HG03469 (cell line): ENCODE results near the gene SF3A2.

Experiments used
- ATAC-seq: cut with Tn5 transposase; IDR thresholded peaks from one replicate; pipeline ENCODE4 v1.9.1; 2021; ENCODE audit warnings: mild to moderate bottlenecking, moderate library complexity, moderate number of reproducible peaks; ENCODE audit not compliant: unreplicated experiment

Gene SF3A2

GRCh38 chr19:2207008-2207407 is 29.6 kb upstream of the SF3A2 start:
- ATAC-seq: no peak

DNA sequence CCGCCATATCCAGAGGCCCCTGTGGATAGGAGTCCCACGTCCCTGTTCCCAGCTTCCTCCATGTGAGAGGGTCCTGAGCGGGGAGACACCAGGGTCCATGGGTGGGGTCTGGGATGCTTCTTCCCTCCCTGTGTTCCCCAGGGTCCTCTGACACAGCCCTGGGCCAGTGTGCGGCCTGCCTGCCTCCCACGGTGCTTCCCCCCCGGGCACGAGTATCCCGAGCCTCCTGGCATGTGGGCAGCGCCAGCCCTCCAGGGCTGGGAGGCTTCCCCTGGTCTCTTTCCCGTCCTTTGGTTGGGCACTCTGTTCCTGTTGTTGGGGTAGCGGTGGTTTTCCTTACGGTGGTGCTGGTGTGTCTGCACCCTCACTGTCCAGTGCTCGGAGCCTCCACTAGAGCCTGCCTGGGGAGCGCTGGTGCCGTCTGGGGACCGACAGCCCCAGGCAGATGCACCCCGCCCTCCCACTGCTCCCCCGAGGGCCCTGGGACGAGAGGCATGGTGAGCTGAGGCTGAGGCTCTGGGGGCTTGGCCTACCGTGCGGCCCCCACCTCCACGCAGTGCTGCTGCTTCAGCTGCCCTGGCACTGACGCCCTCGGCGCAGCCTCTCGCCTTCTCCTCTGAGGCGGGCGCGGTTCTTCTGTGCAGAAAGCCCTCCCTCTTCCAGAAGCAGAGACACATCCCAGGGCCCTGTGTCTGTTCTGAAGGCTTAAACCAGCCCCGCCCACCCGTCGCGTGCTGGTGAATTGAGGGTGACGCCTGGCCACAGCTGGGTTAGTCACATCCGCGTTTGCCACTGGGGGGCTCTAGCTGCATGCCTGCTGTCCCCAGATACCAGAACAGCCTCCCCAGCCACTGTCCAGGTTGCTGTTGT is 28.4 kb upstream of the SF3A2 start:
- ATAC-seq: no peak

DNA sequence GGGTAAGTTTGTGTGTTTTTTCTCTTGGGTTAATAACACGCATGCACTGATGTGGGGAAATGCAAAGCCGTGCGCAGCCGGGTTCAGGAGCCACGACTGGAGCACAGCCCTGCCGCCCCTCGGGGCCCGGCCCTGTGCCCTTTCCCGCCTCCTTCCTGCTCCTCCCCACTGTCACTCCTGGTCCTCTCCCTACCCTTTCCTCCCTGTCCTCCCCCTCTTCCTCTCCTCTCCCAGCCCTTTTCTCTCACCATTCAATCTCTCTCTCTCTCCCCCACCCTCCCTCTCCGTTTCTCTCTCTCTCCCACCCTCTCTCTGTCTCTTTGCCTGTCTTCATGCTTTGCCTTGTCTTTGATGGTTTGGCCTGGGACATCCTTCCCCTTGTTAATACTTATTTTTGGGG is 27.6 kb upstream of the SF3A2 start:
- no peak for ATAC-seq

GRCh38 chr19:2209408-2209807 is 27.2 kb upstream of the SF3A2 start:
- no peak for ATAC-seq

DNA sequence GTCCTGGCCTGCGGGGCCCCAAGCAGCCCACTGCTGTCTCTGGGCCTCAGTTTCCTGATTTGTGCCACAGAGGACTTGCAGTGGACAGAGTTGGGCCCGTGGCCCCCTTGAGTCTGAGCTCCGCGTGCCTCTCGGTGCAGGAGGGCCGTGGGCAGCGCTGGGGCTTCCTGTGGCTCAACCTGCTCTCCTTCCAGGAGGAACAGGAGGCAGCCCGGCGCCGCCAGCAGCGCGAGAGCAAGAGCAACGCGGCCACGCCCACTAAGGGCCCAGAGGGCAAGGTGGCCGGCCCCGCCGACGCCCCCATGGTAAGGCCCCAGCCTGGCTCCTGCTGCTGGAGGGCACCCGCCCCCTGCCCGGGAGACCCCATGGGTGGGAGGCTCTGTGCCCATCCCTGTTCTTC is 26.4 kb upstream of the SF3A2 start:
- no peak for ATAC-seq

DNA sequence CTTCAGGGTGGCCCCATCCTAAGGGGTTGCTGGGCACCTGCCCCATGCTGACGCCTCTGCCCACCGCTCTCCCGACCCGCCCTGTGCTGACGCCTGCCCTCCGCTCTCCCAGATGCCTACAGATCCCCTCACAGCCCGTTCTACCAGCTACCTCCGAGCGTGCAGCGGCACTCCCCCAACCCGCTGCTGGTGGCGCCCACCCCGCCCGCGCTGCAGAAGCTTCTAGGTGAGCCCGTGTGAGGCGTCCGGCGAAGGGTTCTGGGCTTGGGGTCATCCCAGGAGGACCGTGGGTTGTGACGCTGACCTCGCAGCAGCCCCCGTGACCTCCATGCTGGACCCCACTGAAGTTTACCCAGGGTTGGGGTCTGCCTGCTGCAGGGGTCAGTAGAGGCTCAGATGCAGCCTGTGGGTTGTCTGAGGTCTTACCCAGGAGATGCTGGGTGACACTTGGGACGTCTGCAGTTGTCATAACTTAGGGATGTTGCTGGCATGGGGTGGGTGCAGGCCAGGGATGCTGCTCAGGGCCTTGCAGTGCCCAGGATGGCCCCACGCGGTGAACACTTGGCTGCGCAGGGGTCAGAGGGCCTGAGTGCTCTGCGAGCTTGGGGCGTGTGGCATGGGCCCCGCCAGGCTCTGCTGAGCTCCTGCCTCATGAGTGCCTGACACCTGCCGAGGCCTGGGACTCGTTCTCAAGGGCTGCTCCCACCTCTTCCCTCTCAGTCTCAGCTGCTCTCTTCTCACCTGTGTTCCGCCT is 25.5 kb upstream of the SF3A2 start:
- no peak for ATAC-seq

GRCh38 chr19:2212861-2213711 is 23.5 kb upstream of the SF3A2 start:
- no peak for ATAC-seq

- ATAC-seq: no peak
Measured at GRCh38 chr19:2213799-2214198, 22.8 kb upstream of the SF3A2 start.

- ATAC-seq: no peak
Measured at GRCh38 chr19:2214251-2214650, 22.4 kb upstream of the SF3A2 start.

- no peak for ATAC-seq
Measured at GRCh38 chr19:2215281-2215751, 21.3 kb upstream of the SF3A2 start.

DNA sequence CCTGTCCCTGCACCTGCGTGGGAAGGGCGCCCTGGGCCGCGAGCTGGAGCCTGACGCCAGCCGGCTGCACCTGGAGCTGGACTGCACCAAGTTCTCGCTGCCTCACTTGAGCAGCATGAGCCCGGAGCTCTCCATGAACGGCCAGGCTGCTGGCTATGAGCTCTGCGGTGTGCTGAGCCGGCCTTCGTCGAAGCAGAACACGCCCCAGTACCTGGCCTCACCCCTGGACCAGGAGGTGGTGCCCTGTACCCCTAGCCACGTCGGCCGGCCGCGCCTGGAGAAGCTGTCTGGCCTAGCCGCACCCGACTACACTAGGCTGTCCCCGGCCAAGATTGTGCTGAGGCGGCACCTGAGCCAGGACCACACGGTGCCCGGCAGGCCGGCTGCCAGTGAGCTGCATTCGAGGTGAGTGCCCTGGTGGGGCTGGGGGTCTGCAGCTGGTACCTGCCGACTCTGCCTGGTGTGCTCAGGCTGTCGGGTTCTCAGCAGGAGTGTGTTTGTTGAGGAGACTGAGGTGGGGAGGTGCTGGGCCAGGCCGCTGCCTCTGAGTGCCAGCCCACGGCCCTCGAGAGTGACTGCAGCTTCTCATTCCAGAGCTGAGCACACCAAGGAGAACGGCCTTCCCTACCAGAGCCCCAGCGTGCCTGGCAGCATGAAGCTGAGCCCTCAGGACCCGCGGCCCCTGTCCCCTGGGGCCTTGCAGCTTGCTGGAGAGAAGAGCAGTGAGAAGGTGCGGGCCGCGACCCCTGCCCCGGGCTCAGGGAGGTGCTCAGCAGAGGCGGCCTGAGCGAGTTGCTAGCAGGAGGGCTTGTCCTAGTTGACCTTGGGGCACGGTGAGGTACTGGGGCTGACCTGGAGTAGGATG is 20.0 kb upstream of the SF3A2 start:
- no peak for ATAC-seq

DNA sequence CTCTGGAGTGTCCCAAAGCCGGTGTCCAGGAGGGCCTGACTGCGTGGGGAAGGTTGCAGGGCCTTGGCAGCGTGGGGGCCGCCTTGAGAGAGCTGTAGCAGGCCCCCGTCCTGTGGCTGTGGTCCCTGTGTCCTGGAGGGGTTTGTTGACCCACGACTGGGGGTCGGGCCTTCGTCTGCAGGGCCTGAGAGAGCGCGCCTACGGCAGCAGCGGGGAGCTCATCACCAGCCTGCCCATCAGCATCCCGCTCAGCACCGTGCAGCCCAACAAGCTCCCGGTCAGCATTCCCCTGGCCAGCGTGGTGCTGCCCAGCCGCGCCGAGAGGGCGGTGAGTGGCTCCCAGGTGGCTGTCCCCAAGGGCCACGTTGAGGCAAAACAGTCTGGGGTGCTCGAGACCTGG is 19.0 kb upstream of the SF3A2 start:
- ATAC-seq: no peak

DNA sequence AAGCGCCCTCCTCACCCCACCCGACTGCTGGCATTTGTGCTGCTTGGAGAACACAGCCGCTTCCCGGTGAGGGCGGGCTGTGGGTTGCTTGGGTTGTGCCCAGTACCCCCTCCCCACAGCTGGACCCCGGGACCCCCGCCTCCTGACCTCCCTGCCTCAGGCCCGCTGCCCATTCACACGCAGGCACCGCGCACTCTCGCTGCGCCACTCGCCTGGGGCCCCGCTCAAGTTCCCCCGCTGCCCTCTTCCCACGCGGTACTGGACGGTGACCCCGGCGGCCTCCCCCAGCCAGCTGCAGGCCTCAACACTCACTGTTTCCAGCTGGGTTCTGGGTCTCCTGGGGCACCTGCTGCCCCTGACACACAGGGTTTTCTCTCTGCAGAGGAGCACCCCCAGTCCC is 16.9 kb upstream of the SF3A2 start:
- ATAC-seq: no peak

GRCh38 chr19:2221250-2221831 is 15.3 kb upstream of the SF3A2 start:
- no peak for ATAC-seq

- ATAC-seq: no peak
Measured at GRCh38 chr19:2221918-2222317, 14.7 kb upstream of the SF3A2 start.

DNA sequence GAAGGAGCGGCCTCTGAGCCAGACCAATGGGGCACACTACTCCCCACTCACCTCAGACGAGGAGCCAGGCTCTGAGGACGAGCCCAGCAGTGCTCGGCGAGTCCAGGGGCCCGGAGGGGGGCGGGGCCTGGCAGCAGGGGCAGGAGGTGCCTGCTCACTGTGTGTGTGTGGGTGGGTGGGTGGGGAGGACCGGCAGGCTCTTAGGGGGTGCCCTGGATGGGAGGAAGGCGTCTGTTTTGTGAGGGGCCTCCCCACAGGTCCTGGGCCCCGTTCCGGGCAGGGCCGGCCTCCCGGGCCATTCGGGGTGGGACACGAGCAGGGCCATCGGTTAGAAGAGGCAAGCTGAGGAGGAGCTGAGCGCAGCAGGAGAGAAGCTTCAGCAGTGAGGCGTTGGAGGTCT is 13.2 kb upstream of the SF3A2 start:
- ATAC-seq: no peak

DNA sequence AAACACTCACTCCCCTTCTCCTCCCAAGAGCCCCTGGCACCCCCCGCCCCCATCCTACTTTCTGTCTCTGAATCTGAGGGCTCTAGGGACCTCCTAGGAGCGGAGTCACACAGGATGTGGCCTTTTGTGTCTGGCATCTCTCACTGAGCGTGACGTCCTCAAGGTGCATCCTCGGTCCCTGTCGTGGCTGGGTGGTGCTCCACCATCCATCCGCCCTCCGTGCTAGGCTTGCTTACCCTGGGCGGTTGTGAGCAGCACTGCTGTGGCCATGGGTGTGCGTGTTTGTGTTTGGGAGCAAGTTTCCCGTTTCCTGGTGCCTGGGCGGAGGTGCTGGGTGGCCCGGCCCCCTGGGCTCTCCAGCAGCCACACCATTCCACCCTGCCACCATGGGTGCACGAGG is 12.7 kb upstream of the SF3A2 start:
- no peak for ATAC-seq

DNA sequence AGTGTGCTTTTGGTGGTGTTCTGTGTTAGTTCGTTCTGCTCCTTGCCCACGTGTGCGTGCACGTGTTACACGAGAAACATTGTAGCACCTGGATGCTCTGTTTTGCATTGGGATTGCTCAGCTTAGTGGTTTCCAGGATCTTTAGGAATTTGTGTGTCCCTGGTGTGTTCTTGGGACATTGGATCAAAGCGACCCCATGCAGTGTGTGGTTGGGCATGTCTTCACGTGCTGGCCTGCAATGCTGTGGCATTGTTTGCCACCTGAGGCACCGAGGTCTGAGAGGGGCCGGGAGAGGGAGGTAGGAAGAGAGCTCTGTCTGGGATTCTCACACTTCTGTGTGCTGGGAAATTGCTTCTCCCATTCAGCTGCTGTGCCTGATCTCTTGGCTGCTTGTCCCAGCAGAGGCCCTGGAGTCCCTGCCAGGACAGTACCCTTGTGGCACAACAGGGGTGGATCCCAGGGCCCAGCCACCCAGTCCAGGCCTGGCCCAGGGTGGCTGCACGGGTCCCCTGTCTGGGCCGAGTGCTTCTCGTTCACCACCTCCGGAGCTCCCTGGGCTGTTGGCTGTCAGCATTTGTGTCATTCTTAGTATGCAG is 11.8 kb upstream of the SF3A2 start:
- ATAC-seq: no peak

GRCh38 chr19:2225415-2226050 is 11.1 kb upstream of the SF3A2 start:
- ATAC-seq: no peak
